ENCODE data around the gene DUSP16.
"Not testable (repeated sequence)": the region's sequence is repeated elsewhere in the genome, so short reads cannot be mapped to it uniquely, and the experiment has no call there.

The DUSP16 gene

GRCh38 chr12:12518464-12518845, 44.2 kb downstream of the DUSP16 start:
- DNase-seq = no peak

- no peak for DNase-seq
These were observed 49.2 kb downstream of the DUSP16 start for GRCh38 chr12:12513416-12514006.

DNA sequence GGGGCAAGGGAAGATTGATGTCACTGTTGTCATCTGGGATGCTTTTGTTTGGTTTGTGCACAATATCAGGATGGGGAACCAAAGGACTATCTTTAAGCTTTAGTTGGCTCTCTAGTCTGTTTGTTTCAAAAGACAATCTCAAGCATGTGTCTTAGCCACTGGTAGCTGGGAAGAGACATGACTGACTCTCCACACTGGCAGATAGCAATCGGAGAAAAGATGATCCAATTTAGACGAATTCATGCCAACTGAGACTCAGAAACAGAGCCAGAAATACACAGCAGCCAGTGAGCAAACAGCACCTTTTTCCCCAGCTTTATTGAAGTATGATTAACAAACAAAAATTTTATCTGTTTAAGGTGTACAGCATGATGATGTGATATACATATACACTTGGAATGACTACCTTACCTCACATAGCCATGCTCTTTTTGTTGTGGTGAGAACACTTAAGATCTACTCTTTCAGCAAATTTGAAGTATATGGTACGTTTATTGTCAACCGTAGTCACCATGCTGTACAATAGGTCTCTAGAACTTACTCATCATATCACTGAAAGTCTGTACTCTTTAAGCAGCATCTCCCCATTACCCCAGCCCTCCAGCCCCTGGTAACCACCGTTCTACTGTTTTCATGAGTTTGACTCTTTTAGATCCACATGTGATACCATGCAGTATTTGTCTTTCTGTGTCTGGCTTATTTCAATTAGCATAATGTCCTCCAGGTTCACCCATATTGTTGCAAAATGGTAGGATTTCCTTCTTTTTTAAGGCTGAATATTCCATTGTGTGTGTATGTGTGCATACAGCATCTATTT, 50.6 kb downstream of the DUSP16 start:
- no peak for DNase-seq

DNA sequence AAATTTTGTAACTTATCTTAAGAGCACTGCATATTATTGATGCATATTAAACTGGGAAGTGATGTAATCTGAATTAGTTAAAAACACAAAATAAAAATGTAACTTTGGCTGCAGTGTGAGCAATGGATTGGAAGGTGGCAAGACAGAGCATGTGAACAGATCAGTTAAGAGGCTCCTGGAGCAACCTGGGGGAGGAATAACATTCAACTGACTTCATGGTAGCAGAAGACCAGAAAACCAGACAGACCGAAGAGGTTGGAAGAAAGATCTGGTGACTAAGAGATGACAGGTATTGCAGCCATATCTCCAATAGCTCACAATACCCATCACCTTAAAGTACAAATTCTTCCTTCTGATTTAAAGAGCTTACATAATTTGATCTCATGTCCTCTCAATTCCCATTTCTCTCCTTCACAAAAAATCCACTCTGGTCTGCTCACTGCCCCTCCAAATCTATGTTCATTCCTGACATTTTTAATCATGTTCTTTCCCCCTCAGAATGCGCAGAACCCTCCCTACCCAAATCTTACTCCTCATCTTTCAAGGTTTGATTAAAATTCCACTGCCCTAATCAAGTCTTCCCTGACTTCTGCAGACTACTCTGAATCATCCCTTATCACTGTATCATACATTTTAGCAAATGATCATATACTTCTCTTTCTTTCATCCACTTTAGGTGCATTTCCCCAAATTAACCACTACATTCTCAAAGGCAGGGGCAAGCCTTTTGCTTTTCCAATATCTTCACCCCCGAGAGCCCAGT, 51.5 kb downstream of the DUSP16 start:
- no peak for DNase-seq

- DNase-seq = no peak
These were observed 52.1 kb downstream of the DUSP16 start for GRCh38 chr12:12510551-12510950.

GRCh38 chr12:12510141-12510540, 52.5 kb downstream of the DUSP16 start:
- DNase-seq = no peak

DNA sequence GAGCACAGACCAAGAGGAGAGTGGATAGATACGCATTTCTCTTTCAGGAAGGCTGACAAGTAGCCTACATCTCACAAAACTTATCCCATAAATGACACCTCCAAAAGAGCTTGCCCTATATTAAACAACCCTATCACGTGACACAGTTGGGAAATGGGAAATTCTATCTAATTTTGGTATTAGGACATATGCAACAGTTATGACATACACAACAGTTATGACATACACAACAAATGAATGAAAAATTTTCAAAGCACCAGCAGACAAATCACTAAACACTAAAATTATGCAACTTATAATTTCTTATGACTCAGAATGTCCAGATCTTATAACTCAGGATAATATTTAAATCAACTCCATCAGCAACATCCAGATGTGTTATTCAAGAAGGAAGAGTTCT, 54.1 kb downstream of the DUSP16 start:
- no peak for DNase-seq

DNA sequence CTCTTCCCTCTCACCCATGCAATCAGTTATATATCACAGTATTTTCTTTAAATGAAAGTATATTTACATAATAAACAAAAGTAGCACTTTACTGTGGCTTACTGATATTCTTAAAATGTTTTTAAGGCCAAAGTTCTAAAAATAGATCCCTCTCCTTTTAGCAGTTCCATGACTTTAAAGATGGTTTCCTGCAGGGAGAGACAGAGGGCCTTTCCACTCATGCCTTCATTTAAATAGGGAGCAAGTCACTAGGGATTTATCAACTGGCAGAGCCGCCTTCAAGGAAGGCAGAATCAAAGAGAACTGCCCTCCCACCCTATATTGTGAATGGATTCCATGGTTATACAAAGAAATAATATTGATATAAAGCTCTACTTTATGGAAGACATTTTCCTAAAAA, 55.5 kb downstream of the DUSP16 start:
- DNase-seq = no peak

DNA sequence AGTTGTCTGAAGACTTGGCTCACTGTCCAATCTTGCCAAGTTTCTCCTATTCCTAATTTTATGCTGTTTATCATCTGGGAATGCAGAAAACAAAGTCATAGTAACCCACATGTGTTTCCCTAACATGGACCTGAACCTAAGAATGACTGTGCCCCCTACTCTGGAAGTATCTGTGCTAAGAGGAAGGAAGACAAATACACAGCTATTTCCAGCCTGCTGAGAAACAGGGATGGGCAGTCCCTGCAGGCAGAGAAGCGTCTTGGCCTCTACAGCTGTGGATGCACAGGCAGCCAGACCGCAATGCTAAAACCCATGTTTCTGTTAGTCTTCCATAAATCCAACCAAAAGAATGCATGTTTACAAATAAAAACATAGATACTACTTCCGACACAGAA, 56.2 kb downstream of the DUSP16 start:
- no peak for DNase-seq

GRCh38 chr12:12505544-12506495, 56.8 kb downstream of the DUSP16 start:
- no peak for DNase-seq

- no peak for DNase-seq
These were observed 59.1 kb downstream of the DUSP16 start for GRCh38 chr12:12503384-12504078.

DNA sequence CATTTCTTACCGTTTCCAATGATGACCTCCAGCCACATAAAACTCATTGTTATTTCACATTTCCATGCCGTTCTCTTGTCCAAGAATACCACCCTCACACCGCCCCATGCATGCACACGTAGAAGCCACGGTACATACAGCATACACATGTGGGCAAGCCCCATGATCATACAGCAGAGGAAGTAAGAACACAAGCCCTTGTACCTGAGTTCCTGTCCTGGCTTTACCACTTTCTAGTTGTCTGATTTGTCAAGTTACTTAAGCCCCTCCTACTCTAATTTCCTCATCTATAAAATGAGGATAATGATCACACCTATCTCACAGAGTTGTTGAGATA, 59.9 kb downstream of the DUSP16 start:
- DNase-seq = no peak

- DNase-seq = not testable (repeated sequence)
These were observed 60.4 kb downstream of the DUSP16 start for GRCh38 chr12:12502130-12502814.

DNA sequence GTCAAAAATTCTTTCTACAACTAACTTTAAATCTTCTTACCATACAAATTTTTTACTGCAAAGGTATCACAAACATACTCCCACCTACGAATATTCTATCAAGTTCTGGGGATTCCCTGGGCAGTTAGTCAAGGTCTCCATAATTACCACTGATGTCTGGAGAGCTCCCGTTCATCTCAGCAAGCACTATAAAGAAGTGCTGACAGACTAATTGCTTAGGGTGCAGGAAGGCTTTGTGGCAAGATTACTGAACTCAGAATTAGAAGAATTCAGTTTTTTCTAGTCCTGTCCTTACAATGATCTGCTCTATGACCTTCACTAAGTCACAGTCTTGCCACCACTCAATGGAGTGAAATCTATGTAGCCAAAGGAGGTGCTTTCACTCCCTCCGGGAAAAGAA, 61.5 kb downstream of the DUSP16 start:
- no peak for DNase-seq

GRCh38 chr12:12499909-12500604, 62.6 kb downstream of the DUSP16 start:
- no peak for DNase-seq

- no peak for DNase-seq
These were observed 64.5 kb downstream of the DUSP16 start for GRCh38 chr12:12498210-12498609.

DNA sequence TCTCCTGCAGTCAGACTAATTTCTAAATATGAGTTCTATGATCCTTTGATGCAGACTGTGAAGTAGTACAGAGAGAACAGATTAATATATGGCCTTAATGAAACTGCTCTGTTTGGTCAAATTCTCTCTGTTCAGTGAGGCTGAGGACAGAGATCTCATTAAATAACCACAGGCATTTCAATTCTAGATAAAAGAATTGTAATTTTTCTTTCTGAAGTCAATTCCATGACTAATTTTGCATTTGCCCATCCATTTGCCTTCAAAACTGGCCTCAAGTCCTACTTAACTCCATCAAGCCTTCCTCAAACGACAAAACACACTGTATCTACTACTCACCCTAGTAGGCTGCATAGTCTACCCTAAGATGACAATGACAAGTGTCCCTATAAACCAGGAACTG, 67.1 kb downstream of the DUSP16 start:
- no peak for DNase-seq

GRCh38 chr12:12492547-12492946, 70.1 kb downstream of the DUSP16 start:
- DNase-seq = no peak

GRCh38 chr12:12491606-12492005, 71.1 kb downstream of the DUSP16 start:
- DNase-seq = no peak

DNA sequence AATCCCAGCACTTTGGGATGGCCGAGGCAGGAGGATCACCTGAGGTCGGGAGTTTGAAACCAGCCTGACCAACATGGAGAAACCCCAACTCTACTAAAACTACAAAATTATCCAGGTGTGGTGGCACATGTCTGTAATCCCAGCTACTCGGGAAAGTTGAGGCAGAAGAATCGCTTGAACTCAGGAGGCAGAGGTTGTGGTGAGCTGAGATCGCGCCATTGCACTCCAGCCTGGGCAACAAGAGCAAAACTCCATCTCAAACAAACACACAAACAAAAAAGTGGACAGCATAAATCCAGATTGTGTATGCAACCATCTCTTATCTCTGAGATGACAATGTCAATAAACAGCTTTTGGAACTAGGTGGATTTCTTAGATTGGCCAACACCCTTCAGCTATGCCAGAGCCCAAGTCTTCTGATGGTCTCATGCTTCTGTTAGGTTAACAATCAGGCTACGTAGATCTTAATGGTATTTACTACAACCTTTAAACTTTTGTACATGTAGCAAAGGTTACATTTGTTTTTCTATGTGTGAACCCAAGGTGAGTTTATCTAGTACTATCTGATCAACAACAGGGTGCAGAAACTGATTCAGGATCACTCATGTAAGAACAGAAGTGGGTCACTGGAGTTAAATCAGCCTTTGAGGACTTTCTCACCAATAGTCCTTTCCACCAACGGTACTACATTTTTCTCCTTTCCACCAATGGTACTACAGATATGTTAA, 73.7 kb downstream of the DUSP16 start:
- no peak for DNase-seq

Measured in SHP77 (cell line).